RWPE2 (cell line): Measurements from ENCODE around the gene FHIT.

Experiments
- ATAC-seq: fragments of 200-7000 bp; cut with Tn5 transposase; 3 replicates; pipeline ENCODE4 v1.9.1; 2021; ENCODE audit warnings: low read depth
- DNase-seq: peaks from one replicate; pipeline ENCODE4 v3.0.0-alpha.2; 2020; ENCODE audit warnings: low spot score
- H3K27ac ChIP-seq: fragments of 450-650 bp; 2 replicates; pipeline ENCODE4 v1.5.1; 2017; ENCODE audit warnings: mild to moderate bottlenecking; ENCODE audit not compliant: poor library complexity, severe bottlenecking
- H3K27me3 ChIP-seq: fragments of 250-450 bp; sonication (Bioruptor Pico); 2 replicates; pipeline ENCODE4 v1.5.1; 2021; ENCODE audit warnings: mild to moderate bottlenecking, moderate library complexity; ENCODE audit not compliant: insufficient read depth, poor library complexity, severe bottlenecking
- H3K36me3 ChIP-seq: fragments of 250-450 bp; sonication (Bioruptor Pico); 2 replicates; pipeline ENCODE4 v1.5.1; 2020; ENCODE audit warnings: low read depth, mild to moderate bottlenecking, moderate library complexity
- H3K4me1 ChIP-seq: fragments of 250-450 bp; sonication (Bioruptor Pico); 2 replicates; pipeline ENCODE4 v1.5.1; 2021; ENCODE audit warnings: mild to moderate bottlenecking, moderate library complexity; ENCODE audit not compliant: insufficient read depth, poor library complexity, severe bottlenecking
- H3K4me3 ChIP-seq: fragments of 250-450 bp; sonication (Bioruptor Pico); 2 replicates; pipeline ENCODE4 v1.5.1; 2021; ENCODE audit warnings: mild to moderate bottlenecking, moderate library complexity; ENCODE audit not compliant: severe bottlenecking
- H3K9me3 ChIP-seq: fragments of 250-450 bp; sonication (Bioruptor Pico); 2 replicates; pipeline ENCODE4 v1.5.1; 2021; ENCODE audit warnings: mild to moderate bottlenecking, moderate library complexity; ENCODE audit not compliant: severe bottlenecking
- TF ChIP-seq, protein P1 (sequence below): fragments of 450-650 bp; IDR thresholded peaks from one replicate; pipeline ENCODE4 v1.5.1; 2017; ENCODE audit warnings: mild to moderate bottlenecking, moderate library complexity; ENCODE audit not compliant: poor library complexity, severe bottlenecking

The FHIT gene

DNA sequence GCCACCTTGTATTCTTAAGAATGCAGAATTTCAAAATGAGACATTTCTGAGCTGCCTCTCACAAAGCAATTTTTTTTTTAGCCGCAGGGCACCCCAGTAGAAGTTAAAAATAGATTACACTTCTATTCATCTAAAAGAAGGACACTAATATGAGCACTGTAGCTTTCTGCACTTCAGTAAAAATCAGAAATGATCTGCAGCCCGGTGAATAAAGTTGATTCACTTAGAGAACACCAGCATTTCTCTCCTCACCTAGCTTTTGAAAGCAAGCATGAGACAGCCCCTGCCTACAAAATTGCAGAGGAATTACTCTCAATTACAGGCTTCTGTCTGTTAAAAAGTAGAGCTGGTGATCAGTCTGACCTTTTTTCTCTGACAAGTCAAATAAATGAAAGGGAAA is 1062.4 kb downstream of the FHIT start:
- DNase-seq (no peak), ATAC-seq (no peak)
- Histone ChIP-seq H3K27ac (no peak overlapping the region), H3K36me3 (no peaks in the 10 kb centered on the region), H3K27me3 (no peaks in the 10 kb centered on the region), H3K4me1 (no peaks in the 10 kb centered on the region), H3K9me3 (no peaks in the 10 kb centered on the region), H3K4me3 (no peak overlapping the region)
- TF ChIP-seq, protein P1, sequence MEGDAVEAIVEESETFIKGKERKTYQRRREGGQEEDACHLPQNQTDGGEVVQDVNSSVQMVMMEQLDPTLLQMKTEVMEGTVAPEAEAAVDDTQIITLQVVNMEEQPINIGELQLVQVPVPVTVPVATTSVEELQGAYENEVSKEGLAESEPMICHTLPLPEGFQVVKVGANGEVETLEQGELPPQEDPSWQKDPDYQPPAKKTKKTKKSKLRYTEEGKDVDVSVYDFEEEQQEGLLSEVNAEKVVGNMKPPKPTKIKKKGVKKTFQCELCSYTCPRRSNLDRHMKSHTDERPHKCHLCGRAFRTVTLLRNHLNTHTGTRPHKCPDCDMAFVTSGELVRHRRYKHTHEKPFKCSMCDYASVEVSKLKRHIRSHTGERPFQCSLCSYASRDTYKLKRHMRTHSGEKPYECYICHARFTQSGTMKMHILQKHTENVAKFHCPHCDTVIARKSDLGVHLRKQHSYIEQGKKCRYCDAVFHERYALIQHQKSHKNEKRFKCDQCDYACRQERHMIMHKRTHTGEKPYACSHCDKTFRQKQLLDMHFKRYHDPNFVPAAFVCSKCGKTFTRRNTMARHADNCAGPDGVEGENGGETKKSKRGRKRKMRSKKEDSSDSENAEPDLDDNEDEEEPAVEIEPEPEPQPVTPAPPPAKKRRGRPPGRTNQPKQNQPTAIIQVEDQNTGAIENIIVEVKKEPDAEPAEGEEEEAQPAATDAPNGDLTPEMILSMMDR = no peak

DNA sequence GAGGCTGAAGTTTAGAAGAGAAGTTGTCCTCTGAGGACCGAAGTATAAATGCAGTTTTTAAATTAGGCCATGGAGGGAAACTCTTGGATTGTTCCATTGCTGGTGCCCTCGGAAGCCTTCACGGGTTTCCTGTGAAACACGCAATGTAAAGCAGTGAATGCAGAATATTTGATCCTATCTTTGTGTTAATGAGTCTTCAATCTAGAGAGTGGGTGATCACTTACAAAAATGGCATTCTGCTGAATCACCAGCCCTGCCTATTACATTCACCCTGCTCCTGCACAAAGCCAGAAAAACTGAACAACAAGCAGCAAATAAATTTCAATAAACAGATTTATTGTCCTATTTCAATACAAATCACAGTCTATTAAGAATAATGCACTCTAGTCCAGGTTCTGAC is 1063.9 kb downstream of the FHIT start:
- ATAC-seq (no peak), DNase-seq (no peak)
- no peaks in the 10 kb centered on the region for H3K27me3 ChIP-seq
- no peaks in the 10 kb centered on the region for H3K9me3 ChIP-seq
- H3K27ac ChIP-seq = no peak overlapping the region
- H3K4me3 ChIP-seq = no peak overlapping the region
- TF ChIP-seq, protein P1 = no peak
- no peaks in the 10 kb centered on the region for H3K4me1 ChIP-seq
- H3K36me3 ChIP-seq = no peaks in the 10 kb centered on the region

DNA sequence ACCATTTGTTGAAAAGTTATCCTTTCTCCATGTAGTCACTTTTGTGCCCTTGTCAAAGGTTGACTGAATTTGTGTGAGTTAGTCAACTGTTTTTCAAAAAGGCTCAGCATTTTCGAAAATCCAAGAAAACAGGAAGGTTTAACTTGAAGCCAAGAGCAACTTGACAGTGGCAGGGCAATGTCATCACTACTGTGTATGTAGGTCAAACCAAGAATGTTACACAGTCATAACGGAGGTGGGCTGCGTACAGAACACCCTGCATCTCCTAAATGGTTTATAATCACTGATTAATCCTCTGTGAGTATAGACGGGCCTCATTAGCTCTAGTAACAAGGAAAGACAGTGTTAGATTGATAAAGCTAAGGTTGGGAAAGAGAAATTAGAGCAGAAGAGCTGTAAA is 1064.9 kb downstream of the FHIT start:
- H3K9me3 ChIP-seq = no peaks in the 10 kb centered on the region
- H3K36me3 ChIP-seq = no peaks in the 10 kb centered on the region
- H3K4me1 ChIP-seq = no peaks in the 10 kb centered on the region
- H3K27ac ChIP-seq = no peak overlapping the region
- H3K27me3 ChIP-seq = no peaks in the 10 kb centered on the region
- DNase-seq (no peak), ATAC-seq (no peak)
- no peak overlapping the region for H3K4me3 ChIP-seq
- TF ChIP-seq, protein P1 = no peak

DNA sequence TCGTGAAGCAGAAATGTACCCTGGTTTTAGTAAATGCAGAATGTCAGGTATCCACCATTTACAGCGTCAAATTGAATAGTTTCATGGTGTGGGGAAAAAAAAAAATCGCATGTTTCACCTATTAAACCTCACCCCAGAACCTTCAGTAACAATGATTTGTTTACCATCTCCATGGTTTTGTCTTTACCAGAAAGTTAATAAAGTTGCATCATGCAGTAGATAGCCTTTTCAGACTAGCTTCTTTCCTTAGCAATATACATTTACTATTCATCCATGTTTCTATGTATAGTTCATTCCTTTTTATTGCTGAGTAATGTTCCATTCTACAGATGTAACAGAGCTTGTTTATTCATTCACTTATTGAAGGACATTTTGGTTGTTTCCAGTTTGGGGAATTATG is 1066.1 kb downstream of the FHIT start:
- Histone ChIP-seq H3K27me3 (no peaks in the 10 kb centered on the region), H3K4me1 (no peaks in the 10 kb centered on the region), H3K36me3 (no peaks in the 10 kb centered on the region), H3K4me3 (no peak overlapping the region), H3K9me3 (no peaks in the 10 kb centered on the region), H3K27ac (no peak overlapping the region)
- TF ChIP-seq, protein P1 = no peak
- ATAC-seq (no peak), DNase-seq (no peak)

DNA sequence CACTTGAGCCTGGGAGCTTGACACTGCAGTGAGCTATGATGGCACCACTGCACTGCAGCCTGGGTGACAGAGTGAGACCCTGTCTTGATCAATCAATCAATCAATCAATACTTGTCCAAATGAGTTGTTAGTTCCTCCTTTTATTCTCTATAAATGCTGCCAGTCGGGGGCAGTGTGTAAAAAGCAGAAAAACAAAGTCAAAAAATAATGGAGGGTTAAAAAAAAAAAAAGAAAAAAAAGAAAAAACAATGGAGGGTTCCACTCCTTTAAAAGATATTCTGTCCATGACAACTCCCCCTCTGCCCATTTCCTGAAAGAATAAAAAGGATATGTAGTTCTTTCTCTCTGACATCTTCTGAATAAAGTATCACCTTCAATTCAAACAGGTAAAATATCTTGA is 1068.6 kb downstream of the FHIT start:
- Histone ChIP-seq H3K4me3 (no peak overlapping the region), H3K4me1 (no peaks in the 10 kb centered on the region), H3K36me3 (no peaks in the 10 kb centered on the region), H3K27ac (no peak overlapping the region), H3K9me3 (no peaks in the 10 kb centered on the region), H3K27me3 (no peaks in the 10 kb centered on the region)
- ATAC-seq (no peak), DNase-seq (no peak)
- TF ChIP-seq, protein P1 = no peak
